Stomach (tissue), 4 donors: ENCODE measurements around the gene RAD51C.

ENCODE experiments used
- CTCF ChIP-seq, 7 experiments: fragments of 450-650 bp in 4 of 7; fragments of 200-600 bp in 3 of 7; sonication (generic) in 3 of 7; IDR thresholded peaks; one replicate each; pipeline ENCODE4 v1.5.1; 2016 to 2019; ENCODE audit warnings: antibody characterized with exemption in 7 of 7, control low read depth in 2 of 7, mild to moderate bottlenecking in 1 of 7
- POLR2A ChIP-seq, 4 donors: fragments of 450-650 bp; IDR thresholded peaks; one replicate each; pipeline ENCODE4 v1.6.1; 2016; ENCODE audit warnings: antibody characterized with exemption in 4 of 4, control low read depth in 2 of 4, mild to moderate bottlenecking in 1 of 4, moderate library complexity in 1 of 4

- TF ChIP-seq POLR2A (IDR thresholded peaks at IDR 0.05) (no peak), CTCF (IDR thresholded peaks at IDR 0.05) (no peak)
These were observed 41.6 kb downstream of the RAD51C start for GRCh38 chr17:58734040-58734439.
